Astrocyte (in vitro differentiated cells and primary cell): ENCODE measurements around the gene NUP210.

Experiments used
- CTCF ChIP-seq: IDR thresholded peaks from 2 replicates; pipeline ENCODE4 v1.5.1; 2011; ENCODE audit warnings: low read depth, mild to moderate bottlenecking, inconsistent platforms, low read length, moderate library complexity; ENCODE audit not compliant: insufficient read depth
- EZH2 ChIP-seq: IDR thresholded peaks from 2 replicates; pipeline ENCODE4 v1.6.1; 2012; ENCODE audit warnings: mild to moderate bottlenecking, low read length, inconsistent platforms; ENCODE audit not compliant: insufficient read depth

- no peak for TF ChIP-seq CTCF
- no peak for TF ChIP-seq EZH2
These were observed 72.7 kb downstream of the NUP210 start for GRCh38 chr3:13347390-13347950.
